ENCODE measurements around the gene PRR32.
"Not testable (repeated sequence)": the region's sequence is repeated elsewhere in the genome, so short reads cannot be mapped to it uniquely, and the experiment has no call there.

The PRR32 gene, protein sequence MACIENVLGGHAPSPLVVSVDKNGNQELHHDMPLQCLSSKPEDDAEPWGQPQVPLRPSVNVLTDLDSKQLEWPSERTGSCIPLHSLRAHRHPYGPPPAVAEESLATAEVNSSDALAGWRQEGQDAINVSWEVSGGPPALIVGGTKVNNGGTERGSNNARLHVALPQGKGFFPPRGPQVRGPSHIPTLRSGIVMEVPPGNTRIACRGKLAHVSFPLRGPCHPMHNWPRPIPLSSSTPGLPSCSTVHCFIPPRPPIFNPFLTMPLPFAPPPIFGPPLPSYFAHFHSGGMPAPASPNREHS

DNA sequence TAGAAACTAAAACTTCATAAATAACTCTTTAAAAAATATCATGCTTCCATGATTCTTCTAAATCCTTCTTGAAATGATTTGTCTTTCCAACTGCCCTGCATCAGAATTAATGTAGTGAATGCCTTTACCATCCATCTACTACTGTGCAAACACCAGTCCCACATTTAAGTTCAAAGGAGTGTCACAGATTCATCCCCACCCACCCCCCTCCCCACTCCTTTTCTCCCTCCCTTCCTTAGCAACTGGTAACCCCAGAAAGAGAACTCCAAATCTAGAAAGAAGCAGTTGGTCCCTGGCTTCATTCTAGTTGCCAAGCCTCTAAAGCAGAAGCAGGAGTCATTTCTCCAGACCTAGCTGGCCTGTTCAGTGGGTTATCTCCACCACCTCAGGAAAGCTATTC, at the start of gene PRR32:
TSS of gene PRR32 (plus strand) at position 301 of the 400 bp plus-strand sequence. CDS start 115 bp downstream, outside the sequence.
- DNase-seq (ENCODE audit: low spot score) = no peak

DNA sequence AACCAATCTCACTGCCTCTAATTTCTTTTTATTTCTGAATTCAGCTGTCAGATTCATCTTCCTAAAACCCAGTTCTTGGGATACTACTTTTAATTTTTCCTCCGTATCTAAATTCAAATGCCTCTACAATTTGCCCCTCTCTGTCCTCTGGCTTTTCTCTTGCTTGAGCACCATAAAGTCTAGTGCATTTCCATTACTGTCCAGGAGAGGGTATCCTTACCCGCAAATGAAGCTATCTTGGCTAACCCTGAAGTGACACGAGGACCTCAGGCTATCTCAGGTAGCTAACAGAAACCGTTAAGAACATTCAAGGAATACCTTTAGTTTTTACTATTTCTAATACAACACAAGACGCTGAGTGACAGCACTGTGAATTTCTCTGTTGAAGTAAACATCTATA, 49.4 kb upstream of the PRR32 start:
- DNase-seq (ENCODE audit: low spot score) = peak; percentile 8

DNA sequence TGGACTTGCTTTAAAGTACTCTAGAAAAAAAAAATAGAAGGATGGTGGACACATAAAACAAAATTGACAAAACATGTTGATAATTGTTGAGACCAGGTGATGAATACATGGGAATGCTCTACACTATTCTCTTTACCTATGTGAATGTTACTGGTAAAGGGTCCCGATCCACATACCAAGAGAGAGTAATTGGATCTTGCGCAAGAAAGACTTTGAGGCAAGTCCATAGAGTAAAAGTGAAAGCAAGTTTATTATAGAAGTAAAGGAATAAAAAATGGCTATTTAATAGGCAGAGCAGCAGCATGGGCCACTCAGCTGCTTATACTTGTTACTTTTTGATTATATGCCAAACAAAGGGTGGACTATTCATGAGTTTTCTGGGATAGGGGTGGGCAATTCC, 34.0 kb upstream of the PRR32 start:
- DNase-seq (ENCODE audit: low spot score) = no peak

DNA sequence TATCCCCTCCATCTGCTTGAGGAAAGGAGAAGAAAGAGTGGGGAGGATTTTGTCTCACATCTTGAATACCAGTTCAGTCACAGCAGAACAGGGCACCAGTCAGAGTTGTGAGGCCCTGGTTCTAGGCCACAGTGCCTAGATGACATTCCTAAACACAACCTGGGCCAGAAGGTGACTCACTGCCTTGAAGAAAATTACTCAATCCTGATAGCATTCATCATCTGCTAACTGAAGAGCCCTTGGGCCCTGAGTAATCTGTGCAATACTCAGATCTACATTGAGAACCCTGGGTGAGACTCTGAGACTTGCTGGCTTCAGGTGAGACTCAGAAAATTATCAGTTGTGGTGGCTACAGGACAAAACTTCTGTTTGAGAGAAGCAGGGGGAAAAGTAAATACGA, 20.5 kb upstream of the PRR32 start:
- no peak for DNase-seq (ENCODE audit: low spot score)

DNA sequence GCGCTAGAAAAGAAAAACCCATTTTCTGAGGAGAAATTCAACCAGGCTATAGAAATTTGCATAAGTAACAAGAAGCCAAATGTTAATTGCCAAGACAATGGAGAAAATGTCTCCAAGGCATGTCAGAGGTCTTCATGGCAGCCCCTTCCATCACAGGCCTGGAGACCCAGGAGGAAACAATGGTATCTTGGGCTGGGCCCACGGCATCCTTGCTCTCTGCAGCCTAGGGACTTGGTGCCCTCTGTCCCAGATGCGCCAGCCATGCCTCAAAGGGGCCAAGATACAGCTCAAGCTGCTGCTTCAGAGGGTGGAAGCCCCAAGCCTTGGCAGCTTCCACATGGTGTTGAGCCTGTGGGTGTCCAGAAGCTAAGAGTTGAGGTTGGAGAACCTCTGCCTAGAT, 12.7 kb upstream of the PRR32 start:
- DNase-seq (ENCODE audit: low spot score) = not testable (repeated sequence)

DNA sequence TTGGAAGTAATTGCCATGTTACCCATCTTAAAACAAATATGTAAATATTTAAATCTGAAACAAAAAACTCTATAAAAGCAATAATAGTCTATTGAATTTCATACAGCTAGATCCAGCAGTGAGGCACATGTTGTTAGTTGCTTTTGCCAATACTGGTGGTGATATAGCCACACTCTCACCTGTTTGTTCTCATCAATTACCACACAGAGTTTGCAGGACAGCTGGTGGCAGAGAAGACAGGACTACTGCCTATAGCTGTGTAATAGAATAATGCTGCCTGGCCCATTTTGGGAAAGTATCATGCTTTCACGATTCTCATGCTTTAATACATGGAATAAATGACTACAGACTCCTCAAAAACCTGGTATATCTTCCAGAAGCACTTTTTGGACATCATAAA, 3.7 kb upstream of the PRR32 start:
- no peak for DNase-seq (ENCODE audit: low spot score)

DNA sequence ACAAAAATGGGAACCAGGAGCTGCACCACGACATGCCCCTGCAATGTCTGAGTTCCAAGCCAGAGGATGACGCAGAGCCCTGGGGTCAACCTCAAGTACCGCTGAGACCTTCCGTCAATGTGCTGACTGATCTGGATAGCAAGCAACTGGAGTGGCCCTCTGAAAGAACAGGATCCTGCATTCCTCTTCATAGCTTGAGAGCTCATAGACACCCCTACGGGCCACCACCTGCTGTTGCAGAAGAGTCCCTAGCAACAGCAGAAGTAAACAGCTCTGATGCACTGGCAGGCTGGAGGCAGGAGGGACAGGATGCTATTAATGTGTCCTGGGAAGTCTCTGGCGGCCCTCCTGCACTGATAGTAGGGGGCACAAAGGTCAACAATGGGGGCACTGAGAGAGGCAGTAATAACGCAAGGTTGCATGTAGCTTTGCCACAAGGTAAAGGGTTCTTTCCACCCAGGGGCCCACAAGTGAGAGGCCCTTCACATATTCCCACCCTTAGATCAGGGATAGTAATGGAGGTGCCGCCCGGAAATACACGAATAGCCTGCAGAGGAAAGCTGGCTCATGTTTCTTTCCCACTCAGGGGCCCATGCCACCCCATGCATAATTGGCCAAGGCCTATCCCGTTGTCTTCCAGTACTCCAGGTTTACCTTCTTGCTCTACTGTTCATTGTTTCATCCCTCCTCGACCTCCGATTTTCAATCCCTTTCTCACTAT, 1.3 kb downstream of the PRR32 start:
- no peak for DNase-seq (ENCODE audit: low spot score)

DNA sequence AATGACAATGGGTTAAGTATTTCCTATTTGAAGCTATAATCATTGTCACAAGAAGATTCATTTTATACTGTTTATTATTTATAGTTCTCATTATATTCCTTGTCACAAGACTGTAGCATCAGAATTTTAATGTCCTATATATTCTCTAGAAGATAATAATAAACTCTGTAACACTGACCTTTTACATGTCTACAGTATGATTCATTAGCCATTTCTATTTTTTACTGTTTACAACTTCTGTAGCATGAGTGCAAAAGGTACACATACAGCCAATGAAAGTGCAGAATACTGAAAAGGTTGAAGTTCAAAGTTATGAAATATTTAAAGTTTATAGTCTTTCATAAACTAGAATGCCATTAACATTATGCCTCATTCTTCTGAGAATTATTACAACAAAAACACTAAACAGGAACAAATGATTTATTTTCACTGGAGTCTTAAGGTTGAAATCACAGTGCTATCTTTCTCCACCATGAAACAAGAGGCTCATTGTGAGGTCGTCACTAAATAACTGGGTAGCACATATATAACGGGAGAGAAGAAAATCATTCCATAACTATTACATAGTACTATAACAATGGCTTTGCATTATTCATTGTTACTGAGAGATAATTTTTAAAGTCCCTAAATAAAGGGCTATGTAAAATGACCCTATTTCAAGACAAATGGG, 4.9 kb downstream of the PRR32 start:
- DNase-seq (ENCODE audit: low spot score) = no peak

DNA sequence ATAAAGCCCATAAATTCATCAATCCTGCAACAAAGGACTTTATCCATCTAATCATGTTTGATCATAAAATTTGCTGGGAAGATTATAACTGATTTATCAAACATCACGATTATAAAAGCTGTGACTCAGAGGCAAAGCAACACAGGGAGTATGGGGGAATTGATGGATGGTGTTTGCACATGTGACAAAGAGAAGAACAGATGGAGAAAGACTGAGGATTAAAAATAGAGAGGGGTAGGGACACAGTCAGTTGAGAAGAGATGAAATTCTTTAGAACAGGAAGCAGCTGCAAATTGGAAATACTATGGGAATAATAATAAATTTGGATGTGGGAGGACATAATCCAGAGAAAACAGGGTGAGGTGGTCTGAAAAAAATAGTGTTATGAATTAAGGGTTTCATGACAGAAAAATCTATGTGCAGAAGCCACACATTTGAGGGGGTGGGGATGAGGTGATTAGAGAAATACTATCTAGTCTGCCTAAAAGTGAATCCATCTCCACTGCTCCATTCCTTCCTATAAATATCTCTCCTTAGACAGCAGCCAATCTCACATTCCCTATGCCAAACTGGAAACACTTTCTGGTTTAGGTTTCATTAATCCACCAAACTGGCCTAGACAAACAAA, 6.2 kb downstream of the PRR32 start:
- DNase-seq (ENCODE audit: low spot score) = no peak

DNA sequence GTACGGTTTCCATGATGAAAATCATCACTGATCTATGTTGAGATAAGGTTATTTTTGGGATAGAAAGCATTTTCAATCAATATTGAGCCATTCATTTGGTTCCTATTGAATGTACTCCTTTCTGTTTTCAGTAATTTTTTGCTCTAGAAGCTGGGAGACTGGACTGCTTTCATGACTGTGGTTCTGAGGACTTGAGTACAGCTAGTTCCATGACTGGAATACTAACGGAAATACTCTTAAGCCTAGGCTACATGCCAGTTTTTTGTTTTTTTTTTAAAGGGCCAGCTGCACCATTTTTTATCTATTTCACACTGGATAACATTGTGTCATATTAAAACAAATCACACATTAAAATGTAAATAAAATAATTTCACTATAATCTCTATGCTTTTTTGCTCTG, 16.7 kb downstream of the PRR32 start:
- peak; percentile 43 for DNase-seq (ENCODE audit: low spot score)

DNA sequence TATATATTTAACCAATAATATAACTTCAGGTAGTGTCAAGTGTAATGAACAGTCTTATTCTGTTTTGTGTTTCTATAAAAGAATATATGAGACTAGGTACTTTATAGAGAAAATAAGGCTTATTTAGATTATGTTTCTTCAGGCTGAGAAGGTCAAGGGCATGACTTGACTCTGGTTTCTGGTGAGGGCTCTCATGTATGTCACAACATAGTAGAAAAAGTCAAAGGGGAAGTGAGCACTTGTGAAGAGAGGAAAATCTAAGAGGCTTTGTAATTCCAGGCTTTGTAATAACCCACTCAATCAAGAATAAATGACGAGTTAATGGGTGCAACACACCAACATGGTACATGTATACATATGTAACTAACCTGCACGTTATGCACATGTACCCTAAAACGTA, 27.6 kb downstream of the PRR32 start:
- DNase-seq (ENCODE audit: low spot score) = no peak

DNA sequence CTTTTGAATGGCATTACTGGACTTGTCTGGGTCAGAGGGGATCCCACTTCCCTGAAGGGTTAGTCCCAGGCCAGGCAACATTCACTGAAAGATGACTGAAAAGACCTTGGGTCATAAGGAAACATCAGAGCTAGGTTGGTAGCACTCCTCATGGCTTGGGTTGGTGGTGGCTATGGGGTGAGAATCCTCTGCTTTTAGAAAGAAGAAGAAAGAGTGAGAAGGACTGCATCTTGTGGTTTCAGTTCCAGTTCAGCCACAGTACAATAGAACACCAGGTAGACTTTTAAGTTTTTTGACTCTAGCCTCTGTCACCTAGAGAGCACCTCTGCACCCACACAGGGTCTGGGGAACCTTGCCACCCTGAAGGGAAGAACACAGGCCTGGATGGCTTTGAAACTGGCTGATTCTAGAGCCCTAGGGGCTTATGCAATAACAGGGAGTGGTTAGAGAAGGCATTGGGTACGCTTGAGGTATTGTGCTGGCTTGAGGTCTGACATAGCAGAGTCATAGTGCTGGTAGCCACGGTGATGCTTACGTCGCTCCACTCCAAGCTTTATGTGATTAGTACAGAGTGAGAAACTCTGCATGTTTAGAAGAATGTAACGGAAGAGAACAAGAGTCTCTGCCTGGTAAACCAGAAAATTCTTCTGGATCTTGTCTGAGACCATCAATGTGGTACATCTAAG, 36.5 kb downstream of the PRR32 start:
- no peak for DNase-seq (ENCODE audit: low spot score)

Measured in globus pallidus (tissue), 1 donor.